CD1c-positive myeloid dendritic cell (primary cell): ENCODE results near the gene DPYSL3.

Source experiments
- DNase-seq: peaks from one replicate; pipeline ENCODE4 v3.0.0-alpha.2; 2016; ENCODE audit errors: extremely low spot score

Gene DPYSL3

GRCh38 chr5:147437161-147437596 lies 72.7 kb downstream of the DPYSL3 start:
- DNase-seq = no peak

- no peak for DNase-seq
These were observed 73.3 kb downstream of the DPYSL3 start for GRCh38 chr5:147436596-147436995.

- DNase-seq = no peak
These were observed 75.8 kb downstream of the DPYSL3 start for GRCh38 chr5:147434049-147434448.

GRCh38 chr5:147432323-147432722 lies 77.5 kb downstream of the DPYSL3 start:
- DNase-seq = no peak

GRCh38 chr5:147431586-147431985 lies 78.3 kb downstream of the DPYSL3 start:
- no peak for DNase-seq

GRCh38 chr5:147430628-147431027 lies 79.2 kb downstream of the DPYSL3 start:
- DNase-seq = no peak

GRCh38 chr5:147427521-147428401 lies 82.1 kb downstream of the DPYSL3 start:
- DNase-seq = no peak

- DNase-seq = no peak
These were observed 83.1 kb downstream of the DPYSL3 start for GRCh38 chr5:147426640-147427327.

- no peak for DNase-seq
These were observed 91.3 kb downstream of the DPYSL3 start for GRCh38 chr5:147418613-147419012.

GRCh38 chr5:147417135-147417813 lies 92.6 kb downstream of the DPYSL3 start:
- DNase-seq = no peak

GRCh38 chr5:147415651-147416050 lies 94.2 kb downstream of the DPYSL3 start:
- no peak for DNase-seq

GRCh38 chr5:147413266-147413665 lies 96.6 kb downstream of the DPYSL3 start:
- no peak for DNase-seq

- DNase-seq = no peak
These were observed 97.3 kb downstream of the DPYSL3 start for GRCh38 chr5:147412561-147412960.

GRCh38 chr5:147411359-147412319 lies 98.2 kb downstream of the DPYSL3 start:
- DNase-seq = no peak

GRCh38 chr5:147410496-147411358 lies 99.1 kb downstream of the DPYSL3 start:
- no peak for DNase-seq

GRCh38 chr5:147408980-147409379 lies 100.9 kb downstream of the DPYSL3 start:
- DNase-seq = no peak

- no peak for DNase-seq
These were observed 102.7 kb downstream of the DPYSL3 start for GRCh38 chr5:147407094-147407681.

- DNase-seq = no peak
These were observed 103.2 kb downstream of the DPYSL3 start for GRCh38 chr5:147406636-147407035.

GRCh38 chr5:147404706-147405105 lies 105.2 kb downstream of the DPYSL3 start:
- DNase-seq = no peak
